SU-DHL-6 (cell line): ENCODE measurements around the gene DENND2A.

Source experiments
- EZH2phosphoT487 ChIP-seq: fragments of 200-600 bp; sonication (generic), shearing (Covaris generic); conservative IDR thresholded peaks from 2 replicates; pipeline ENCODE4 v1.6.1; 2018; ENCODE audit warnings: mild to moderate bottlenecking, antibody characterized with exemption, low read length, moderate library complexity, mixed read lengths
- TF ChIP-seq, protein P1 (sequence below): fragments of 200-600 bp; sonication (generic); IDR thresholded peaks from one replicate; pipeline ENCODE4 v1.5.1; 2017; ENCODE audit warnings: antibody characterized with exemption, mild to moderate bottlenecking, low read length, moderate library complexity; ENCODE audit not compliant: insufficient read depth, poor library complexity, severe bottlenecking

DNA sequence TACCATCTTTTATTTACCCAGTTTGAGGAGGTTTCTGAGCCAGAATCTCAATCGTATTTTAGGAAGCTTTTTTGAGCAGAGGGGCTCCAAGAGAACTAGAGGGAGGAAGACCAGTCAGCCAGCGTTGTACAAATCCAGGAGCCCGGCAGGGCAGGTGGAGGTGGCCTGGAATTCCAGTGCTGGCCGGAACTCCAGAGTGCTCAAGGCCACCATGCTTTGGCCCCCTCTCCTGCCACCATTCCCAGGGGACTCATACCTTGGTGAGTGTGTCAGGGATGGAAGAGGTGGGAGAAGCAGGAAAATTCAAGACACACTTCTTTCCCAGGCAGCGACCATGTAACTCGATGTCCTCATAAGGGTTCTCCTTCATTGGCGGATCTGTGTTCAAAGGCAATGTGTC lies 55.3 kb downstream of the DENND2A start:
- TF ChIP-seq, protein P1, sequence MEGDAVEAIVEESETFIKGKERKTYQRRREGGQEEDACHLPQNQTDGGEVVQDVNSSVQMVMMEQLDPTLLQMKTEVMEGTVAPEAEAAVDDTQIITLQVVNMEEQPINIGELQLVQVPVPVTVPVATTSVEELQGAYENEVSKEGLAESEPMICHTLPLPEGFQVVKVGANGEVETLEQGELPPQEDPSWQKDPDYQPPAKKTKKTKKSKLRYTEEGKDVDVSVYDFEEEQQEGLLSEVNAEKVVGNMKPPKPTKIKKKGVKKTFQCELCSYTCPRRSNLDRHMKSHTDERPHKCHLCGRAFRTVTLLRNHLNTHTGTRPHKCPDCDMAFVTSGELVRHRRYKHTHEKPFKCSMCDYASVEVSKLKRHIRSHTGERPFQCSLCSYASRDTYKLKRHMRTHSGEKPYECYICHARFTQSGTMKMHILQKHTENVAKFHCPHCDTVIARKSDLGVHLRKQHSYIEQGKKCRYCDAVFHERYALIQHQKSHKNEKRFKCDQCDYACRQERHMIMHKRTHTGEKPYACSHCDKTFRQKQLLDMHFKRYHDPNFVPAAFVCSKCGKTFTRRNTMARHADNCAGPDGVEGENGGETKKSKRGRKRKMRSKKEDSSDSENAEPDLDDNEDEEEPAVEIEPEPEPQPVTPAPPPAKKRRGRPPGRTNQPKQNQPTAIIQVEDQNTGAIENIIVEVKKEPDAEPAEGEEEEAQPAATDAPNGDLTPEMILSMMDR, result no peak
- no peak for TF ChIP-seq EZH2phosphoT487
